ENCODE data around the gene AGPS.
"Not testable (repeated sequence)": the region's sequence is repeated elsewhere in the genome, so short reads cannot be mapped to it uniquely, and the experiment has no call there.

Gene AGPS

DNA sequence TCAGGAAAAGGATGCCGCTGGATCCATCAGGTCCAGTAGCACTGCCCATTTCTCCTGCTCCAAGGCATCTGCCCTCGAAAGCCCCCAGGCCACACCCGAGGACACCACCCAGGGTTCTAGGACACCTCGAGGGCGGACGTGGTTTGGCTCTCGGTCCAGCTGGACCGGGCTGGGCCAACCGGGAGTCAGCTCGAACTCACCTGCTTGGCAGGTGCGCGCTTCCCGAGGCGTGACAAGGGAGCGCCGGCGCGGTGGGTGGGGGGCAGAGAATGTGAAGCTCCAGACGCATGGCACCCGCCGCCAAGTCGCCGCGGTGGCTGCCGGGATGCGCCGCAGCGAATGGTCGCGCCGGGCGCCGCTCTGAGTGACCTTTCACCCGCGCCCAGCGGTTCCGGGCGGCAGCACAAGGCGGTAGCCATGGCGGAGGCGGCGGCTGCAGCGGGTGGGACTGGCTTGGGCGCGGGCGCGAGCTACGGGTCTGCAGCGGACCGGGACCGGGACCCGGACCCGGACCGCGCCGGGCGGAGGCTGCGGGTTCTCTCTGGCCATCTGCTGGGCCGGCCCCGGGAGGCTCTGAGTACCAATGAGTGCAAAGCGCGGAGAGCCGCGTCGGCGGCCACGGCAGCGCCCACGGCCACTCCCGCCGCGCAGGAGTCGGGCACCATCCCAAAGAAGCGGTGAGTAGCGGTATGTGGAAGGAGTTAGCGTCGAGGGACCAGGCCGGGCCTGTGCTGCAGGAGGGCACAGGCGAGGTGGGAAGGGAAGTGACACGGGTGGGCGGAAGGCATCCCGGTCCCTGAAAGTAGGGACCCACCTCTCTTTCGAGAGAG is at the start of gene AGPS:
TSS of gene AGPS (plus strand) at position 401 of the 830 bp plus-strand sequence. CDS start at position 418, 17 bp downstream.
- peak; percentile 87 for DNase-seq
- Mint-ChIP-seq H3K4me3 (peak within 1 kb of the TSS; percentile 94), H3K27ac (peak within 1 kb of the TSS; percentile 93), H3K9me3 (no peaks in the 10 kb centered on the region), H3K36me3 (ENCODE audit: low read depth) (peaks cover 61% of the 10 kb centered on the region), H3K4me1 (ENCODE audit: low read depth) (peaks cover 61% of the 10 kb centered on the region), H3K27me3 (no peaks in the 10 kb centered on the region)

DNA sequence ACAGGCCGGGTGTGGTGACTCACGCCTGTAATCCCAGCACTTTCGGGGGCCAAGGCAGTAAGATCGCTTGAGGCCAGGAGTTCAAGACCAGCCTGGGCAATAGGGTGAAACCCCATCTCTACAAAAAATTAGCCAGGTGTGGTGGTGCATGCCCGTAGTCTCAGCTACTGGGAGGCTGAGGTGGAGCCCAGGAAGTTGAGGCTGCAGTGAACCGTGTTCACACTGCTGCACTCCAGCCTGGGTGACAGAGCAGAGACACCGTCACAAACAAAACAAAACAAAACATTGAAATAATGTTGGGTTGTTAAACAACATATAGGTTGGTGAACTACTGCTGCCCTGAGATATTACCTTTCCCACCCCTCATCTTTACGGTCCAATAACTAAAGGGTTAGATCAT is 48.8 kb upstream of the AGPS start:
- DNase-seq = no peak
- Mint-ChIP-seq H3K27ac (no peak overlapping the region), H3K36me3 (ENCODE audit: low read depth) (no peaks in the 10 kb centered on the region), H3K4me3 (no peak overlapping the region), H3K9me3 (no peaks in the 10 kb centered on the region), H3K4me1 (ENCODE audit: low read depth) (no peaks in the 10 kb centered on the region), H3K27me3 (no peaks in the 10 kb centered on the region)

DNA sequence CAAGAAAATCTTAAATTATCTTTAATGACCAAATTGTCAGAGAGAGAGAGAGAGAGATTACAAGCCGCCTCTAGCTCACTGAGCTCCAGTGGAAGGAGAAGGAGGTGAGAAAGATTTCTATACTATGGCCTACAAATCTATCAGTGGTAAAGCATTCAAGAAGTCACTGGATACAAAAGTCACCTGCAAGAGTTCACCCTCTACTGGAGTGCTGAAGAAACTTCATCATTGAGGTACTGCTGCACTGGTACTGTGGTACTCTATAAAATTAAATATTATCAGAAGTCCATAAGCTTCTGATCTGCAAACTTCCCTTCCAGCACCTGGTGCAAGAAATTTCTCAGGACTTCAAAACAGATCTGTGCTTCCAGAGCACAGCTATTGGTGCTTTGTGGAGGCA is 48.3 kb upstream of the AGPS start:
- no peaks in the 10 kb centered on the region for H3K4me1 Mint-ChIP-seq (ENCODE audit: low read depth)
- no peak overlapping the region for H3K4me3 Mint-ChIP-seq
- no peaks in the 10 kb centered on the region for H3K9me3 Mint-ChIP-seq
- DNase-seq = no peak
- no peaks in the 10 kb centered on the region for H3K36me3 Mint-ChIP-seq (ENCODE audit: low read depth)
- no peak overlapping the region for H3K27ac Mint-ChIP-seq
- H3K27me3 Mint-ChIP-seq = no peaks in the 10 kb centered on the region

DNA sequence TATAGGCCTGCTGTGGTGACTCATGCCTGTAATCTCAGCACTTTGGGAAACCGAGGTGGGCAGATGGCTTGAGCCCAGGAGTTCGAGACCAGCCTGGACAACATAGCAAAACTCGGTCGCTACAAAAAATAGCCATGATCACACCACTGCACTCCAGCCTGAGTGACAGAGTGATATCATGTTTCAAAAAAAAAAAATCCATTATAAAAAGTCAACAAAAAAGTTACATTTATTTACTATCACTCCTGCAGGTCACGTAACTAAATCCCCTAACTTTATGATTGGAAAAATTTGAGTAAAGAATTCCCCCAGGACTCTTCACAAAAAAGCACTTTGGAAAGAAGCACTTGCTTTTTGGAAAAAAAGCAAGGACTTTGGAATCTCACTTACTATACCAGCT is 46.4 kb upstream of the AGPS start:
- Mint-ChIP-seq H3K27me3 (no peaks in the 10 kb centered on the region), H3K27ac (no peak overlapping the region), H3K9me3 (no peaks in the 10 kb centered on the region), H3K4me1 (ENCODE audit: low read depth) (no peaks in the 10 kb centered on the region), H3K4me3 (no peak overlapping the region), H3K36me3 (ENCODE audit: low read depth) (no peaks in the 10 kb centered on the region)
- DNase-seq = no peak

DNA sequence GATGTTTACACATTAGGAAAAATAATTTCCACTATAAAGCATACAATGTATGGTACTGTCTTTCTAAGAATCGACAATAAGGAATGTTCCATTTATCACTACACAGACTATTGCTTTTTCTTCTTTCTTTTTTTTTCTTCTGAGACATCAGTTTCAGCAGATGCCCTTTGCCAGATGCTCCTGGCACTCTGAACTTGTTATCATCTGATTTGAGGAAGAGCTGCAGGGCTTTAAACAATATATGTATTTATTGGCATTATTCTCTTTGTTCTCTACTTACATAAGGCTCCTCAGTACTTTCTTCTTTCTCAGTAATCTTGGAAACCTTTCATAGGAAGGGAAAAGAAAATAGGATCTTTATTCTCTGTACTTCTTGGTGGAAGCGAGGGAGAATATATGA is 45.0 kb upstream of the AGPS start:
- H3K9me3 Mint-ChIP-seq = no peaks in the 10 kb centered on the region
- no peaks in the 10 kb centered on the region for H3K27me3 Mint-ChIP-seq
- DNase-seq = no peak
- no peaks in the 10 kb centered on the region for H3K36me3 Mint-ChIP-seq (ENCODE audit: low read depth)
- H3K27ac Mint-ChIP-seq = no peak overlapping the region
- H3K4me3 Mint-ChIP-seq = no peak overlapping the region
- peaks cover 7% of the 10 kb centered on the region for H3K4me1 Mint-ChIP-seq (ENCODE audit: low read depth)

DNA sequence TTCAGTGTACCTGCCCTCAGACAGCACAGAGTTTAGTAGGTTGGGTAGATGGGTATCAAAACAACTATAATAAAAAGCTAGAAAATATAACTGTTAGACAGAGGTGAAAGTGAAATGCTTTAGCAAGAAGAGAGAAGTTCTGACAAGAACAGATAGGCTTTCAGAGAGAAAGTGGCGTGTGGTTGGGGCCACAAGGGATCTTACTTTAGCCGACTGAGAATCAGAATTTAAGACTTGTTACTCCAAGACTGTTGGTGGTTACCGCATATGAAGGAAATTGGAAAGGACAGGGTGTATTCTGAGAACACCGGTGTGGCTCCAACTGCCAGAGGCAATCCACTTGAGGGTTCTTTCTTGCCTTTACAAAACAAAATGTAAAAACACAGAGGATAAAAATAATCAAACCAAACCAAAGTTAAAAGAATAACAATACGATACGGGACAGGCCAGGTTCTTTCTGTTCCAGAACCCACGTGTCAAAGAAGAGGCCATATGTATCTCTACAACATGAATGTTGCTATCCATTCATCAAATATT is 44.4 kb upstream of the AGPS start:
- Mint-ChIP-seq H3K36me3 (ENCODE audit: low read depth) (no peaks in the 10 kb centered on the region), H3K9me3 (no peaks in the 10 kb centered on the region), H3K4me1 (ENCODE audit: low read depth) (peaks cover 10% of the 10 kb centered on the region), H3K27ac (no peak overlapping the region), H3K4me3 (no peak overlapping the region), H3K27me3 (no peaks in the 10 kb centered on the region)
- no peak for DNase-seq

DNA sequence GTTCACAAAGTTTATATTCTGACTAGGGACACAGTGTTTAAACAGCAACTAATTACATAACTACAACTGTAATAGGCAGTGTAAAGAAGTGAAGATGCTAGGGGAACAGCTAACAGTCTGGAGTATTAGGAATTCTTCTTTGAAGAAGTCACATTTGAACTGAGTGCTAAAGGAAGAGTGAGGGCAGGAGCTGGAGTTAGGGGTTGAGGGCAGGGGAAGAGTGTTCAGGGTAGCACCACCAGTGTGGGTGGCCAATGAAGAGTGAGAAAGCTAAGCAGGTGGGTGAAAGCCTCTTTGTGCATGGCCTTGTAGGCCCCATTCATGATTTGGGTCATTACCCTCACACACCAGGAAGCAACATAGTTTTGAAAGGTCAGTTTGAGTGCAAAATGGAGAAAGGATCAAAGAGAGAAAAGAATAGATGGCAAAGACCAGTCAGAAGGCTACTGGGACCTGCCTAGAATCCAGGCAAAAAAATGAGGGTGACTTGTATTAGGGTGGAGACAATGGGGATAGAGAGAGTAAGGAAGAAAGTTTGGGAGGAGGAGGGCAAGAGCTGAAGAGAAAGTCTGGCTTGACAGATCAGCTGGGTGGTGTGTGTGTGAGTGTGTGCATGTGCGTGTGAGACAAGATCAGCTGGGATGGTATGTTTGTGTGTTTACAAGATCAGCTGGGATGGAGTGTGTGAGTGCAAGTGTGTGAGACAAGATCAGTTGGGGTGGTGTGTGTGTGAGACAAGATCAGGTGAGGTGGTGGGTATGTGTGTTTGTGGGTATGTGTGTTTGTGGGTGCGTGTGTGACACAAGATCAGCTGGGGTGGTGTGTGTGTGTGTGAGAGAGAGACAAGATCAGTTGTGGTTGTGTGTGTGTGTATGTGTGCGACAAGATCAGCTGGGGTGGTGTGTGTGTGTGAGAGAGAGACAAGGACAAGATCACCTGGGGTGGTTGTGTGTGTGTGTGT is 43.6 kb upstream of the AGPS start:
- Mint-ChIP-seq H3K4me1 (ENCODE audit: low read depth) (peaks cover 10% of the 10 kb centered on the region), H3K4me3 (no peak overlapping the region), H3K9me3 (no peaks in the 10 kb centered on the region), H3K27ac (no peak overlapping the region), H3K36me3 (ENCODE audit: low read depth) (no peaks in the 10 kb centered on the region), H3K27me3 (no peaks in the 10 kb centered on the region)
- no peak for DNase-seq

DNA sequence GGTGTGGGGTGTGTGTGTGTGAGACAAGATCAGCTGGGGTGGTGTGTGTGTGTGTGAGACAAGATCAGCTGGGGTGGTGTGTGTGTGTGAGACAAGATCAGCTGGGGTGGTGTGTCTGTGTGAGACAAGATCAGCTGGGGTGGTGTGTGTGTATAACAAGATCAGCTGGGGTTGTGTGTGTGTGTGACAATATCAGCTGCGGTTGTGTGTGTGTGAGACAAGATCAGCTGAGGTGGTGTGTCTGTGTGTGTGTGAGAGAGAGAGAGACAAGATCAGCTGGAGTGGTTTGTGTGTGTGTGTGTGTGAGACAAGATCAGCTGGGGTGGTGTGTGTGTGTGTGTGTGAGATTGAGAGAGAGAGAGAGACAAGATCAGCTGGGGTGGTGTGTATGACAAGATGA is 41.9 kb upstream of the AGPS start:
- not testable (repeated sequence) for H3K9me3 Mint-ChIP-seq; H3K36me3 Mint-ChIP-seq (ENCODE audit: low read depth); H3K4me1 Mint-ChIP-seq (ENCODE audit: low read depth); H3K27me3 Mint-ChIP-seq; DNase-seq; H3K4me3 Mint-ChIP-seq; H3K27ac Mint-ChIP-seq

DNA sequence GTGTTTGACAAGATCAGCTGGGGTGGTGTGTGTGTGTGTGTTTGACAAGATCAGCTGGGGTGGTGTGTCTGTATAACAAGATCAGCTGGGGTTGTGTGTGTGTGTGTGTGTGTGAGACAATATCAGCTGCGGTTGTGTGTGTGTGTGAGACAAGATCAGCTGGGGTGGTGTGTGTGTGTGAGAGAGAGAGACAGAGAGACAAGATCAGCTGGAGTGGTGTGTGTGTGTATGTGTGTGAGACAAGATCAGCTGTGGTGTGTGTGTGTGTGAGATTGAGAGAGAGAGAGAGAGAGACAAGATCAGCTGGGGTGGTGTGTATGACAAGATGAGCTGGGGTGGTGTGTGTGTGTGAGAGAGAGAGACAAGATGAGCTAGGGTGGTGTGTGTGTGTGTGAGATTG is 41.5 kb upstream of the AGPS start:
- not testable (repeated sequence) for H3K27ac Mint-ChIP-seq; H3K9me3 Mint-ChIP-seq; H3K36me3 Mint-ChIP-seq (ENCODE audit: low read depth); H3K4me3 Mint-ChIP-seq; H3K27me3 Mint-ChIP-seq; DNase-seq; H3K4me1 Mint-ChIP-seq (ENCODE audit: low read depth)

DNA sequence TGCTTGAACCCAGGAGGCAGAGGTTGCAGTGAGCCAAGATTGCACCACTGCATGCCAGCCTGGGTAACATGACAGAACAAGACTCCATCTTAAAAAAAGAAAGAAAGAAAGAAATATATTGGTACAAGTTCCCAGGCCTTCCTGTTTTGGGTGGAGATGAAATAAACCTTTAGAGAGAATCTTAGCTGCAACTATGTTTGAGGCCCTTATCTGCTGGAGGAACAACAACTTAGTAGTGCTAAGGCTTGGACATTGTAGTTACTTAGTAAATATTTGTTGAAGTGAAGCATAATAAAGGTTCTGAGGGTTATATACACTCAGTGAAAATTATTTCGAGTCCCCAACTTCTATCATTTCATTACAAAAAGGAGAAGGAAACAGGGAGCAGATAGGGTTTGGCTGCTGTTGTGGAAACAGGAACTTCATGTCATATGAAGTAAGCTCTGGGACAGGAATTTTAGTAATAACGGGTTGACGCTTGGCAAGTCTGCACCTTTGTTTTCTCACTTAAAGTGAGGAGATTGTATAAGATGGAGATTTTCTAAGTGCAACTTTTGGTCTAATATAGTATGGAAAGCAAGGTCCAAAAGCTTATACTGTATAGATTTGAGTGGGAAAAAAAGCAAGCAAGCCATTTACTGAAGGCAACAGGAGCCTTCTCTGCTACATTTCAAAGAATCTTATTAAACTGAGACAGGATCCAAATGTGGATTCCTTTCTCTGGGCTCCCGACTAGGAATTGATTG is 40.0 kb upstream of the AGPS start:
- Mint-ChIP-seq H3K4me1 (ENCODE audit: low read depth) (peaks cover 10% of the 10 kb centered on the region), H3K9me3 (no peaks in the 10 kb centered on the region), H3K27ac (peak overlapping the region; percentile 34), H3K27me3 (no peaks in the 10 kb centered on the region), H3K36me3 (ENCODE audit: low read depth) (no peaks in the 10 kb centered on the region), H3K4me3 (no peak overlapping the region)
- no peak for DNase-seq

DNA sequence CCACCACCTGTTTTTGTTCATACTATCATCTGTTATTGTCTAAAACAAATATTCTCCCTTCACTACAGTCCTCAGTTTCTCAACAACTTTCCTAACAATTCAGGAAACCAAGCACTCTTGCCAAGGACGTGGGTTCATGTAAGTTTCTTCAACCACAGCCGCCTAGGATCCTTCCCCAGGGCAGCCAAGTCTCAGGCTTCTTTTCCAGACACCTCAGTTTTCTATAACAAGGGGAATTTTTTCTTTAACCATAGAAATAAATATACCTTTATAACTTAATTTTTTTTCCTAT is 39.4 kb upstream of the AGPS start:
- H3K9me3 Mint-ChIP-seq = no peaks in the 10 kb centered on the region
- H3K36me3 Mint-ChIP-seq (ENCODE audit: low read depth) = no peaks in the 10 kb centered on the region
- no peak overlapping the region for H3K27ac Mint-ChIP-seq
- peaks cover 10% of the 10 kb centered on the region for H3K4me1 Mint-ChIP-seq (ENCODE audit: low read depth)
- H3K4me3 Mint-ChIP-seq = no peak overlapping the region
- DNase-seq = no peak
- no peaks in the 10 kb centered on the region for H3K27me3 Mint-ChIP-seq

DNA sequence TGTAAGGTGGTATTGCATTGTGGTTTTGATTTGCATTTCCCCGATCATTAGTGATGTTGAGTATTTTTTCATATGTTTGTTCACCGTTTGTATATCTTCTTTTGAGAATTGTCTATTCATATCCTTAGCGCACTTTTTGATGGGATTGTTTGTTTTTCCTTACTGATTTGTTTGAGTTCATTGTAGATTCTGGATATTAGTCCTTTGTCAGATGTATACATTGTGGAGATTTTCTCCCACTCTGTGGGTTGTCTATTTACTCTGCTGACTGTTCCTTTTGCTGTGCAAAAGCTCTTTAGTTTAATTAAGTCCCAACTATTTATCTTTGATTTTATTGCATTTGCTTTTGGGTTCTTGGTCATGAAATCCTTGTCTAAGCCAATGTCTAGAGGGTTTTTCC is 38.0 kb upstream of the AGPS start:
- H3K9me3 Mint-ChIP-seq; H3K36me3 Mint-ChIP-seq (ENCODE audit: low read depth); H3K4me1 Mint-ChIP-seq (ENCODE audit: low read depth); H3K27ac Mint-ChIP-seq; DNase-seq; H3K27me3 Mint-ChIP-seq; H3K4me3 Mint-ChIP-seq: not testable (repeated sequence)

DNA sequence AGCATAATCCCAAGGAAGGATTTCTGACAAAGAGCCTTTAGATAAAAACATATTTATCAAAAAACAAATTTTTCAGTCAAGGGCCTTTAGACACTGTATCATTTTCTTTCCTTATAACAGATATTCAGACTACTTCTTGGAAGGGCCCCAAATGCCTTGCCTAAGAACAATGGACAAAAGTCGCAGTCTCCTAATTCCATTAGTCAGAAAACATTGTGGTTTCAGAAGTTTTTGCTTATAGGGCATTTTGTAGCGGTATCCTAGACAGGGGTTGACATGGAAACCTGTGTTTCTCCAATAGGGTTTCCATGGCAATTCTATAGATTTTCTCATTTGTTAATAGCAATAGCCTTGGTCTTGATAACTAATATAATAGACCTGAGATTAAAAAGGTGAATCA is 36.7 kb upstream of the AGPS start:
- H3K9me3 Mint-ChIP-seq = no peaks in the 10 kb centered on the region
- H3K4me1 Mint-ChIP-seq (ENCODE audit: low read depth) = peaks cover 10% of the 10 kb centered on the region
- no peak overlapping the region for H3K27ac Mint-ChIP-seq
- H3K27me3 Mint-ChIP-seq = no peaks in the 10 kb centered on the region
- no peak overlapping the region for H3K4me3 Mint-ChIP-seq
- DNase-seq = no peak
- no peaks in the 10 kb centered on the region for H3K36me3 Mint-ChIP-seq (ENCODE audit: low read depth)

DNA sequence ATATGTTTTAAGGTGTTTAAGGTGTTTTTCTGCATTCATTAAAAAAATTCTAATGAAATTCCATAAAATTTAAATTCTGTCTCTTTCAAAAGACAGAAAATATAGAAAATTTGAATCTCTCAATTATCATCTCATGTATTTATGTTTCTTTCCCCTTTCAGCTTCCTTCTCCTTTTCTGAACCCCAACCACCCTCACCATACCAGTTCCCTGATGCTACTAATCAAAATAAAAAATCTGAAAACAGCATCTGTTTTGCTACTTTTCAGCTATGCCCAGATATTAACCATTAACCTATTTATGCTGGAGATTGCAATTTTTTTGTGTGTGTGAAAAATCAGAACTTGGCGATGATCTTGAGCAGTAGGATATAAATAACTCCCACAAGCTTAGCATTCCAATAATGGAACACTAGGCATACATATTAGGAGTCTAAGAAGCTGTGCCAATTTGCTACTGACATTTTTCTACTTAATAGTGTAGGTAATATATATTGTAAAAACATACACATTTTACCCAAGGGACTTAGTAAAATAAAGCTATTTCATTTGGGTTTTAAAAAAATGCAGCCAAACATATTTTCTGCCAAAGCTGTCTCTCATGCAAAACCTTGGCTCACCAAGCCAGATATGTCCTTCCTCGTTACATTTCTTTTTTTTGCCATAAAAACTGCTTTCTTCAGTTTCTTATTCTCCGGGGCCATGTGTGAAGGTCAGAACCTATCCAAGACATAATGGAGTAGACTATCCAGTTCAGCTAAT is 32.6 kb upstream of the AGPS start:
- H3K4me3 Mint-ChIP-seq = no peak overlapping the region
- H3K9me3 Mint-ChIP-seq = no peaks in the 10 kb centered on the region
- DNase-seq = no peak
- H3K27ac Mint-ChIP-seq = no peak overlapping the region
- no peaks in the 10 kb centered on the region for H3K4me1 Mint-ChIP-seq (ENCODE audit: low read depth)
- no peaks in the 10 kb centered on the region for H3K27me3 Mint-ChIP-seq
- no peaks in the 10 kb centered on the region for H3K36me3 Mint-ChIP-seq (ENCODE audit: low read depth)

Measured in activated T-cell treated with anti-CD3 and anti-CD28 coated beads, Interleukin-2, amount 50 U/mL, for 24 hours (primary cell).